Common myeloid progenitor, CD34-positive (primary cell): ENCODE measurements around the gene ST7L. TPM values are rescaled to one million over a fixed set of nuclear protein-coding genes. Genes with fewer than 3 reads are reported as not detected.

Source experiments
- CTCF ChIA-PET: fragments of 350-600 bp; sonication (Branson Sonifier 250); formaldehyde crosslinking; loops from one replicate; lab custom pipeline; 2021; ENCODE audit warnings: antibody characterized with exemption; lab: Charles Lee
- POLR2A ChIA-PET: fragments of 350-600 bp; sonication (Branson Sonifier 250); formaldehyde crosslinking; loops from one replicate; lab custom pipeline; 2021; ENCODE audit warnings: antibody characterized with exemption; lab: Charles Lee
- DNase-seq, 3 donors: peaks; one replicate each; pipeline versions ENCODE4 v3.0.0 to v3.0.0-alpha.2; 2013
- H3K27ac ChIP-seq, 2 experiments: 1 replicate in 1 of 2; 2 replicates in 1 of 2; pipeline ENCODE4 v1.7.0; 2013; ENCODE audit warnings: inconsistent platforms in 2 of 2, low read length in 2 of 2, mild to moderate bottlenecking in 2 of 2, low read depth in 1 of 2, moderate library complexity in 1 of 2; ENCODE audit not compliant: severe bottlenecking in 2 of 2, insufficient read depth in 1 of 2, poor library complexity in 1 of 2
- H3K27me3 ChIP-seq, 5 experiments: replicated peaks in 2 of 5; 1 replicate in 3 of 5; 2 replicates in 2 of 5; pipeline versions ENCODE4 v1.6.1 to v1.7.0; 2013; ENCODE audit warnings: low read length in 4 of 5, mild to moderate bottlenecking in 2 of 5, moderate library complexity in 2 of 5, inconsistent platforms in 1 of 5; ENCODE audit not compliant: insufficient read depth in 5 of 5, control insufficient read depth in 4 of 5
- H3K36me3 ChIP-seq, 4 experiments: 1 replicate in 2 of 4; 2 replicates in 2 of 4; pipeline versions ENCODE4 v1.6.1 to v1.7.0; 2013; ENCODE audit warnings: low read length in 3 of 4, control low read depth in 1 of 4, mild to moderate bottlenecking in 1 of 4; ENCODE audit not compliant: control insufficient read depth in 4 of 4, insufficient read depth in 4 of 4
- H3K4me1 ChIP-seq, 4 experiments: 1 replicate in 3 of 4; 2 replicates in 1 of 4; pipeline versions ENCODE4 v1.6.1 to v1.7.1; 2013; ENCODE audit warnings: low read length in 3 of 4, mild to moderate bottlenecking in 3 of 4, control low read depth in 1 of 4, inconsistent platforms in 1 of 4, moderate library complexity in 1 of 4; ENCODE audit not compliant: control insufficient read depth in 4 of 4, insufficient read depth in 4 of 4; ENCODE audit errors: control extremely low read depth in 1 of 4
- H3K4me3 ChIP-seq, 7 experiments: 1 replicate in 4 of 7; 2 replicates in 3 of 7; pipeline versions ENCODE4 v1.5.1 to v1.7.0; 2013; ENCODE audit warnings: mild to moderate bottlenecking in 7 of 7, low read length in 6 of 7, moderate library complexity in 6 of 7, inconsistent platforms in 2 of 7, low read depth in 2 of 7, control low read depth in 1 of 7; ENCODE audit not compliant: insufficient read depth in 4 of 7, control insufficient read depth in 1 of 7; ENCODE audit errors: extremely low read depth in 1 of 7
- H3K9me3 ChIP-seq, 5 experiments: 1 replicate in 4 of 5; 2 replicates in 1 of 5; pipeline versions ENCODE4 v1.6.1 to v1.7.1; 2013; ENCODE audit warnings: low read length in 4 of 5, mild to moderate bottlenecking in 2 of 5, inconsistent platforms in 1 of 5, low read depth in 1 of 5, moderate library complexity in 1 of 5; ENCODE audit not compliant: control insufficient read depth in 4 of 5, insufficient read depth in 2 of 5; ENCODE audit errors: control extremely low read depth in 1 of 5
- WGBS: methylation state at CpG from one replicate; pipeline ENCODE4 v1.1.5; 2013; ENCODE audit not compliant: insufficient coverage; 5-methylcytosine and 5-hydroxymethylcytosine counted together
- polyA plus RNA-seq: library from polyadenylated mRNA; unstranded; fragments of 120-200 nt; gene quantifications from one replicate; pipeline ENCODE4 v1.2.1, GENCODE V29; 2013

The ST7L gene
- polyA plus RNA-seq, result 19.2 TPM

- Histone ChIP-seq H3K9me3 (no peaks in the 10 kb centered on the region), H3K27ac (peak within 1 kb of the TSS; percentile 99 to 100), H3K36me3 (peaks cover 0 to 10% (median 4%) of the 10 kb centered on the region in 4 experiments), H3K4me3 (peak within 1 kb of the TSS; percentile 81 to 100 (median 97)), H3K4me1 (peaks cover 23 to 44% (median 29%) of the 10 kb centered on the region in 4 experiments), H3K27me3 (no peaks in the 10 kb centered on the region)
- POLR2A ChIA-PET, result interaction anchor here (0.9 to 2.5 kb wide), 3 partner anchors 10 to 224 kb away, joined by 4 to 8 read pairs (median 4); partner anchors contain the start of gene MOV10
- DNase-seq, result peak; percentile 64 to 74 (median 68)
- CTCF ChIA-PET, result interaction anchor here (0.6 to 2.8 kb wide), 9 partner anchors 8 to 183 kb away, joined by 3 to 10 read pairs (median 3); partner anchors contain the start of gene MOV10
- 0% methylated on average over 37 of the region's 48 CpGs for WGBS
These were observed at the start of gene ST7L for GRCh38 chr1:112618721-112619517. ST7L (minus strand) TSS chr1:112619141; CDS start chr1:112619113, 28 bp downstream.

- H3K36me3 ChIP-seq, result peaks cover 35 to 79% (median 59%) of the 10 kb centered on the region in 4 experiments
- 100% methylated on average over 1 of the region's 2 CpGs for WGBS
These were observed 48.0 kb upstream of the ST7L start for GRCh38 chr1:112666946-112667345.

GRCh38 chr1:112665857-112666256 is 46.9 kb upstream of the ST7L start:
- no peak overlapping the region for H3K27ac ChIP-seq
- H3K4me1 ChIP-seq, result no peaks in the 10 kb centered on the region
- DNase-seq, result no peak
- no peaks in the 10 kb centered on the region for H3K9me3 ChIP-seq
- CTCF ChIA-PET, result interaction anchor here (1.6 to 3.4 kb wide), 3 partner anchors 8 to 22 kb away, joined by 4 to 20 read pairs (median 7); partner anchors contain the start of gene MOV10
- peaks cover 37 to 84% (median 59%) of the 10 kb centered on the region in 4 experiments for H3K36me3 ChIP-seq
- POLR2A ChIA-PET, result interaction anchor here (0.5 kb wide), 1 partner anchor 20 kb away, joined by 6 read pairs; no protein-coding TSS in a partner anchor
- no peak overlapping the region for H3K4me3 ChIP-seq
- 100% methylated on average over 2 of the region's 3 CpGs for WGBS
- H3K27me3 ChIP-seq, result no peaks in the 10 kb centered on the region

More at GRCh38 chr1:112666946-112667345, 48.0 kb upstream of the ST7L start:
- H3K4me3 ChIP-seq, result no peak overlapping the region
- CTCF ChIA-PET, result interaction anchor here (0.9 to 1.9 kb wide), 2 partner anchors 41 to 165 kb away, joined by 3 to 4 read pairs; no protein-coding TSS in a partner anchor
- H3K27me3 ChIP-seq, result no peaks in the 10 kb centered on the region
- H3K4me1 ChIP-seq, result no peaks in the 10 kb centered on the region
- H3K9me3 ChIP-seq, result no peaks in the 10 kb centered on the region
- no peak for DNase-seq
- POLR2A ChIA-PET, result no interaction called here
- no peak overlapping the region for H3K27ac ChIP-seq

- no CpG with 5 or more reads among the region's 1 CpG for WGBS
- Histone ChIP-seq H3K9me3 (no peaks in the 10 kb centered on the region), H3K4me1 (no peaks in the 10 kb centered on the region), H3K27me3 (no peaks in the 10 kb centered on the region), H3K27ac (no peak overlapping the region), H3K36me3 (peaks cover 13 to 63% (median 37%) of the 10 kb centered on the region in 4 experiments), H3K4me3 (no peak overlapping the region)
- DNase-seq, result no peak
- ChIA-PET POLR2A (no interaction called here), CTCF (interaction anchor here (1.1 to 4.1 kb wide), 6 partner anchors 10 to 56 kb away, joined by 3 to 22 read pairs (median 4); partner anchors contain the start of gene MOV10)
These were observed 32.3 kb upstream of the ST7L start for GRCh38 chr1:112651205-112651604.

GRCh38 chr1:112646225-112646624 is 27.3 kb upstream of the ST7L start:
- POLR2A ChIA-PET, result interaction anchor here (0.6 kb wide), 1 partner anchor 20 kb away, joined by 6 read pairs; no protein-coding TSS in a partner anchor
- CTCF ChIA-PET, result interaction anchor here (0.9 to 2.9 kb wide), 6 partner anchors 14 to 32 kb away, joined by 3 to 13 read pairs (median 4); partner anchors contain the start of gene CAPZA1
- Histone ChIP-seq H3K36me3 (peaks cover 9 to 46% (median 25%) of the 10 kb centered on the region in 4 experiments), H3K4me3 (no peak overlapping the region), H3K4me1 (no peaks in the 10 kb centered on the region), H3K27ac (no peak overlapping the region), H3K27me3 (no peaks in the 10 kb centered on the region), H3K9me3 (no peaks in the 10 kb centered on the region)
- DNase-seq, result no peak
- WGBS, result 96% methylated on average over 3 of the region's 4 CpGs

GRCh38 chr1:112643080-112643479 is 24.1 kb upstream of the ST7L start:
- no peak overlapping the region for H3K27ac ChIP-seq
- no peaks in the 10 kb centered on the region for H3K27me3 ChIP-seq
- POLR2A ChIA-PET, result no interaction called here
- H3K9me3 ChIP-seq, result no peaks in the 10 kb centered on the region
- no peaks in the 10 kb centered on the region for H3K4me1 ChIP-seq
- no CpG with 5 or more reads among the region's 2 CpGs for WGBS
- CTCF ChIA-PET, result interaction anchor here (1.2 to 1.6 kb wide), 3 partner anchors 19 to 29 kb away, joined by 3 to 4 read pairs (median 4); no protein-coding TSS in a partner anchor
- no peak for DNase-seq
- peaks cover 0 to 18% (median 9%) of the 10 kb centered on the region in 4 experiments for H3K36me3 ChIP-seq
- H3K4me3 ChIP-seq, result no peak overlapping the region
